IgD-negative memory B cell (primary cell): ENCODE results near the gene TBC1D22B. TPM values are rescaled to one million over a fixed set of nuclear protein-coding genes. Genes with fewer than 3 reads are reported as not detected.

Source experiments
- H3K27ac Mint-ChIP-seq, 3 donors: one replicate each; pipeline ENCODE4 v1.8.0; 2020 to 2022; ENCODE audit warnings: mild to moderate bottlenecking in 3 of 3, mixed read lengths in 3 of 3, moderate library complexity in 1 of 3
- H3K27me3 Mint-ChIP-seq: one replicate; pipeline ENCODE4 v1.8.0; 2021; ENCODE audit warnings: mixed read lengths
- H3K36me3 Mint-ChIP-seq: one replicate; pipeline ENCODE4 v1.8.0; 2020; ENCODE audit warnings: mild to moderate bottlenecking, mixed read lengths
- H3K4me1 Mint-ChIP-seq, 3 donors: one replicate each; pipeline ENCODE4 v1.8.0; 2020 to 2022; ENCODE audit warnings: mixed read lengths in 3 of 3, mild to moderate bottlenecking in 1 of 3
- H3K4me3 Mint-ChIP-seq, 4 donors: one replicate each; pipeline ENCODE4 v1.8.0; 2020 to 2022; ENCODE audit warnings: mild to moderate bottlenecking in 4 of 4, mixed read lengths in 4 of 4, moderate library complexity in 3 of 4
- H3K9me3 Mint-ChIP-seq, 3 donors: one replicate each; pipeline ENCODE4 v1.8.0; 2020 to 2021; ENCODE audit warnings: mixed read lengths in 3 of 3, mild to moderate bottlenecking in 1 of 3
- polyA plus RNA-seq: library from polyadenylated mRNA; unstranded; fragments of 300-500 nt; fragmentation: Illumina TruSeq; gene quantifications from one replicate; pipeline ENCODE4 v1.2.3, GENCODE V29; 2021

Gene TBC1D22B
- polyA plus RNA-seq, 1 donor from 2014 or later = 6.9 TPM

- H3K27me3 Mint-ChIP-seq = peaks cover 10% of the 10 kb centered on the region
- no peak overlapping the region for H3K27ac Mint-ChIP-seq
- H3K9me3 Mint-ChIP-seq = peaks cover 0 to 2% (median 0%) of the 10 kb centered on the region in 3 donors
- H3K4me3 Mint-ChIP-seq = no peak overlapping the region
- H3K4me1 Mint-ChIP-seq = peaks cover 0 to 6% (median 0%) of the 10 kb centered on the region in 3 donors
- no peaks in the 10 kb centered on the region for H3K36me3 Mint-ChIP-seq
Observed at GRCh38 chr6:37244430-37245310, 12.9 kb upstream of the TBC1D22B start.

DNA sequence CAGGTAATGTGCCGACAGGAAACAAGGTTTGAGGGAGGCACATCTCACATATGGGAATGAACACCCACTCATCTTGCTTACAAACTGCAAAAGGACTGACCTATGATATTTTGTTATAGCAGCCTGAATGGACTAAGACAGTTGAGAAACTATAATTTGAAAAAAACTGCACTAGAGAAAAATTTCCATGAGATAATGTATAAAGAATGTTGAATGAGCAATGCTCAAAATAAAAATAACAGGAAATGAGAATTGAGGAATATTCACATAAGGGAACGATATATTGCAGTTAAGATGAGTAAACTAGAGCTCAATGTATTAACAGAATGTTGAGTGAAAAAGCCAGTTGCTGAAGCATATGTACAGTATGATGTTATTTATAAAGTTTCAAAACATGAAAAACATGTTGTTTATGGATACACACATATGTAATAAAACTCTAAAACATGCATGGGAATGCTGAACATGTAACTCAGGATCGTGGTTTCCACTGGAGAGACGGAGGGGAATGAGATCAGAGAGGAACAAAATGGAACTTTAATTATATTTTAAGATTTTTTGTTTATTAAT is 6.3 kb upstream of the TBC1D22B start:
- Mint-ChIP-seq H3K27ac (no peak overlapping the region), H3K4me1 (no peaks in the 10 kb centered on the region), H3K9me3 (peaks cover 0 to 1% (median 0%) of the 10 kb centered on the region in 3 donors), H3K4me3 (no peak overlapping the region), H3K27me3 (peaks cover 4% of the 10 kb centered on the region), H3K36me3 (no peaks in the 10 kb centered on the region)

GRCh38 chr6:37253486-37254007 is 4.0 kb upstream of the TBC1D22B start:
- Mint-ChIP-seq H3K9me3 (no peaks in the 10 kb centered on the region), H3K27ac (no peak overlapping the region), H3K4me1 (peaks cover 7 to 9% (median 8%) of the 10 kb centered on the region in 3 donors), H3K27me3 (no peaks in the 10 kb centered on the region), H3K36me3 (peaks cover 2% of the 10 kb centered on the region), H3K4me3 (no peak overlapping the region)

DNA sequence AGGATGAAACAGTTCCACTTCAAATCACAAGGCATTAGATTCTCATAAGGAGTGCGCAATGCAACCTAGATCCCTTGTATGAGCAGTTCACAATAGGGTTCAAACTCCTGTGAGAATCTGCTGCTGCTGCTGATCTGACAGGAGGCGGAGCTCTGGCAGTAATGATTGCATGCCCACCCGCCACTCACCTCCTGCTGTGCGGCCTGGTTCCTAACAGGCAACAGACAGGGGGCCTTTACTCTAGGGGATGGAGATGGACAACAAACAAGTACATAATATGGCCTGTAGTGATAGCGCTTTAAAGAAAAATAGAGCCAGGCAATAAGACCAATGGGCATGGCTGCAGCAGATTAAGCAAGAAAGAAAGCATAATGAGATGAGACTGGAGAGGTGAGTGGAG is 2.7 kb upstream of the TBC1D22B start:
- Mint-ChIP-seq H3K9me3 (no peaks in the 10 kb centered on the region), H3K36me3 (peaks cover 2% of the 10 kb centered on the region), H3K4me3 (peak overlapping the region in 1 of 4 donors; percentile 87), H3K27me3 (no peaks in the 10 kb centered on the region), H3K27ac (no peak overlapping the region), H3K4me1 (peaks cover 14 to 20% (median 20%) of the 10 kb centered on the region in 3 donors)

DNA sequence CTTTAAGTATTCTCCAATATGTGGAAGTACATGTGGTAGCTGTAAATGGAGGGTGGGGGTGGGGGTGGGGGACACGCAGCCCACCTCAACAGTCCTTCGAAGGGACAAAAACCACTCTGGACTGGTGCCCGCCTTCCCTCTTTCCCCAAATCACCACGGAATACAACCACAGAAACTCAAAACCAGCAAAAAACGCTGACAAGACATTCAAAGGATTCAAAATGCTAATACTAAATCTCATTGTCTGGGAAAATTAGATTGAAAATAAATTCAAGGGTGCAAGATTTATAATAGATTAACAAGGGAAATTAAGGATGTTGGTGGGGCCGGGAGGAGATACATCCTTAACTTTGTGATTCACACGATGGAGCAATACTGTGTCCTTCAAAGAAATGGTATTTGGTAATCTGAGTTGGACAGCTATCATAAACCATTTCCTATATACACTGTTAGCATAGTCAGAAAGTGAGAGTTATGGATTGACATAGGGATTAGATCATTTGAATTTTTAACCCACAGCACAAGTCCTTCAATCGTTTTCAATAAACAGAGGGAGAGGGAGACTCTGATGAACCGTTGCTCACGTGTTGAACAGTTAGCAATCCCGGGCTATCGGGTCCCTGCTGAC is 766 bp upstream of the TBC1D22B start:
- H3K36me3 Mint-ChIP-seq = peaks cover 2% of the 10 kb centered on the region
- H3K4me1 Mint-ChIP-seq = peaks cover 14 to 26% (median 24%) of the 10 kb centered on the region in 3 donors
- H3K9me3 Mint-ChIP-seq = no peaks in the 10 kb centered on the region
- H3K27ac Mint-ChIP-seq = peak overlapping the region; percentile 36 to 95 (median 68)
- H3K4me3 Mint-ChIP-seq = peak overlapping the region in 3 of 4 donors; percentile 87 to 98 (median 94)
- no peaks in the 10 kb centered on the region for H3K27me3 Mint-ChIP-seq

DNA sequence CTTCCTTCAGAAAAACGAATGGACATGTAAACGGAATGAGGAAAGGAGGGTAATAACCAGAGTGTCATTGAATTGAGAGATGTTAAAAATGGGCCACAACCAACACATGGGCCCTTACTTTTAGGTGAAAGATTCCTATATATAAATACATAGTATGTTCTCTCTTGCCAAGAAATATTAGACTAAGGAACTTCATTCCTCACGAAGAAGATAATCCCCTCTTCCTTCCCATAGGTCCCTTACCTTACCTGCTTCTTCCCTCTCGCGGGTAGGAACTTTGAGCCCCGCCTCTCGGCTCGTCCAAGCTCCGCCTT is 295 bp upstream of the TBC1D22B start:
- peaks cover 14 to 26% (median 24%) of the 10 kb centered on the region in 3 donors for H3K4me1 Mint-ChIP-seq
- no peaks in the 10 kb centered on the region for H3K27me3 Mint-ChIP-seq
- H3K27ac Mint-ChIP-seq = peak overlapping the region; percentile 11 to 95 (median 36)
- no peaks in the 10 kb centered on the region for H3K9me3 Mint-ChIP-seq
- peak overlapping the region; percentile 87 to 98 (median 95) for H3K4me3 Mint-ChIP-seq
- H3K36me3 Mint-ChIP-seq = peaks cover 2% of the 10 kb centered on the region

GRCh38 chr6:37258405-37259105 is 983 bp downstream of the TBC1D22B start:
- Mint-ChIP-seq H3K4me3 (peak overlapping the region; percentile 87 to 98 (median 95)), H3K4me1 (peaks cover 18 to 35% (median 32%) of the 10 kb centered on the region in 3 donors), H3K27me3 (no peaks in the 10 kb centered on the region), H3K36me3 (peaks cover 2% of the 10 kb centered on the region), H3K9me3 (no peaks in the 10 kb centered on the region), H3K27ac (peak overlapping the region; percentile 11 to 95 (median 92))

- Mint-ChIP-seq H3K36me3 (peaks cover 2% of the 10 kb centered on the region), H3K27me3 (no peaks in the 10 kb centered on the region), H3K4me3 (peak overlapping the region; percentile 13 to 87 (median 40)), H3K9me3 (no peaks in the 10 kb centered on the region), H3K4me1 (peaks cover 18 to 35% (median 32%) of the 10 kb centered on the region in 3 donors), H3K27ac (peak overlapping the region; percentile 28 to 80 (median 48))
Observed at GRCh38 chr6:37259191-37259590, 1.6 kb downstream of the TBC1D22B start.

- peaks cover 18 to 42% (median 32%) of the 10 kb centered on the region in 3 donors for H3K4me1 Mint-ChIP-seq
Observed at GRCh38 chr6:37260040-37260439, 2.5 kb downstream of the TBC1D22B start.

GRCh38 chr6:37260444-37260843 is 2.9 kb downstream of the TBC1D22B start:
- peaks cover 2% of the 10 kb centered on the region for H3K36me3 Mint-ChIP-seq
- peak overlapping the region in 1 of 3 donors; percentile 69 for H3K27ac Mint-ChIP-seq
- no peaks in the 10 kb centered on the region for H3K27me3 Mint-ChIP-seq
- no peaks in the 10 kb centered on the region for H3K9me3 Mint-ChIP-seq
- H3K4me3 Mint-ChIP-seq = peak overlapping the region in 1 of 4 donors; percentile 52
- H3K4me1 Mint-ChIP-seq = peaks cover 18 to 46% (median 35%) of the 10 kb centered on the region in 3 donors

More at GRCh38 chr6:37260040-37260439, 2.5 kb downstream of the TBC1D22B start:
- peak overlapping the region in 1 of 3 donors; percentile 80 for H3K27ac Mint-ChIP-seq
- H3K27me3 Mint-ChIP-seq = no peaks in the 10 kb centered on the region
- no peaks in the 10 kb centered on the region for H3K9me3 Mint-ChIP-seq
- H3K4me3 Mint-ChIP-seq = peak overlapping the region in 2 of 4 donors; percentile 20 to 87
- peaks cover 2% of the 10 kb centered on the region for H3K36me3 Mint-ChIP-seq

GRCh38 chr6:37261198-37261597 is 3.6 kb downstream of the TBC1D22B start:
- Mint-ChIP-seq H3K4me3 (no peak overlapping the region), H3K27me3 (no peaks in the 10 kb centered on the region), H3K9me3 (no peaks in the 10 kb centered on the region), H3K36me3 (peaks cover 2% of the 10 kb centered on the region), H3K27ac (peak overlapping the region in 1 of 3 donors; percentile 69), H3K4me1 (peaks cover 19 to 53% (median 37%) of the 10 kb centered on the region in 3 donors)

DNA sequence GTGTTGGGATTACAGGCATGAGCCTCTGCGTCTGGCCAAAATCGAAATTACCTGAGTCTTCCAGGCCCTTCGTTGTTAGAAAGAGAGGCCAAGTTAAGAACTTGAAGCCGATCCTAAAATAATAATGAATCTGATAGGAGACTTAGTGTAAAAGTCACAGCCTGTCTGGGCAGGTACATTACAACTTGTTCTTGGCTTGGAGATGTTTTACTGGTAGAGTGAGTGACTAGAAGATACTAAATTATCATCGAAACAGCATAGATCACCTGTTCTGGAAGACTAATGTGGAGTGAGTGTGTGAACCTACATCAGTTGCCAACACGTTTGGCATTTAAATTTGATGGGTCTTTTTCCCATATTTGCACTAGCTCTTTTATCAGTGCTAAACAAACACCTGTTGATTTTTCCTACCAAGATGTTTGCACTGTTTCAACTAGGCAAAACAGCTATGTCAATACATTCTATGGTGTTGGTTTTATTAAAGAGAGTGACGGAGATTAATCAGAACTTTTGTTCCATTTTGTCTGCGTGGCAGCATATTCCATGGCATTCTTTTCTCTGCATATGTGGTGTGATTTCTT is 5.0 kb downstream of the TBC1D22B start:
- peak overlapping the region in 1 of 4 donors; percentile 25 for H3K4me3 Mint-ChIP-seq
- peaks cover 15 to 50% (median 30%) of the 10 kb centered on the region in 3 donors for H3K4me1 Mint-ChIP-seq

GRCh38 chr6:37265001-37265400 is 7.4 kb downstream of the TBC1D22B start:
- Mint-ChIP-seq H3K4me3 (no peak overlapping the region), H3K36me3 (no peaks in the 10 kb centered on the region), H3K27me3 (no peaks in the 10 kb centered on the region), H3K27ac (peak overlapping the region in 1 of 3 donors; percentile 62), H3K9me3 (no peaks in the 10 kb centered on the region), H3K4me1 (peaks cover 5 to 39% (median 18%) of the 10 kb centered on the region in 3 donors)

More for the DNA sequence above, 5.0 kb downstream of the TBC1D22B start:
- Mint-ChIP-seq H3K36me3 (peaks cover under 1% of the 10 kb centered on the region), H3K9me3 (no peaks in the 10 kb centered on the region), H3K27me3 (no peaks in the 10 kb centered on the region), H3K27ac (no peak overlapping the region)

DNA sequence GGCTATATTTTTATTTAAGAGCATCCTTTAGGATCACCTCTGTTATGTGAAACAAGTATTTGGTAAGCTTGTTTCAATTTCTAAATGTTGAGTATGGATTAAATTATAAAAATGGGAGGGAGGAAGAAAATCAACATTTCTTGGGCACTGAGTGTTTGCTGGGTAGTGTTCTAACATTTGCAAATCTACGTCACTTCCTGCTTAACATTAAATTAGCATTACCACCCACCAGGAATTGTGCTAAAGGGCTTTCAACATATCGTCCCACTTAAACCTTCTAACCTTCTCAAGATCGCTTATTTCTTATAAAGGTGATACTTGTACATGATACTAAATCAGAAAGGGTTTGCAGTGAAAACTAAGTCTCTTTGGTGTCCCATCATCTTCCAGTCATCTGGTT is 8.3 kb downstream of the TBC1D22B start:
- Mint-ChIP-seq H3K4me3 (no peak overlapping the region), H3K4me1 (peaks cover 5 to 35% (median 17%) of the 10 kb centered on the region in 3 donors), H3K27ac (peak overlapping the region in 1 of 3 donors; percentile 62), H3K9me3 (no peaks in the 10 kb centered on the region), H3K36me3 (no peaks in the 10 kb centered on the region), H3K27me3 (no peaks in the 10 kb centered on the region)
